GM19099 (cell line): ENCODE data around the gene PABPC1L.
A peak's percentile ranks its signal among the peaks of the same experiment; 100 is the strongest.

Experiments used
- POLR2A ChIP-seq: IDR thresholded peaks from 3 replicates; pipeline ENCODE4 v1.6.1; 2011; ENCODE audit warnings: low read depth; ENCODE audit not compliant: insufficient read length; ENCODE audit errors: extremely low read depth

PABPC1L gene

GRCh38 chr20:44966030-44966961, 56.4 kb downstream of the PABPC1L start, which contains the start of gene STK4:
Gene STK4 (plus strand): TSS chr20:44966512. CDS start chr20:44966569, 57 bp downstream.
- TF ChIP-seq POLR2A = peak; percentile 92

GRCh38 chr20:44967207-44967807, 57.4 kb downstream of the PABPC1L start:
- no peak for TF ChIP-seq POLR2A

- TF ChIP-seq POLR2A = no peak
These were observed 59.5 kb downstream of the PABPC1L start for GRCh38 chr20:44969300-44969894.

- TF ChIP-seq POLR2A = no peak
These were observed 60.4 kb downstream of the PABPC1L start for GRCh38 chr20:44970243-44970757.

- TF ChIP-seq POLR2A = no peak
These were observed 63.2 kb downstream of the PABPC1L start for GRCh38 chr20:44973053-44973452.

- no peak for TF ChIP-seq POLR2A
These were observed 66.8 kb downstream of the PABPC1L start for GRCh38 chr20:44976698-44977097.

GRCh38 chr20:44979090-44979621, 69.3 kb downstream of the PABPC1L start:
- TF ChIP-seq POLR2A = no peak

- no peak for TF ChIP-seq POLR2A
These were observed 72.0 kb downstream of the PABPC1L start for GRCh38 chr20:44981736-44982406.

GRCh38 chr20:44983093-44983674, 73.3 kb downstream of the PABPC1L start:
- no peak for TF ChIP-seq POLR2A

GRCh38 chr20:44988631-44989171, 78.8 kb downstream of the PABPC1L start:
- TF ChIP-seq POLR2A = no peak
